Pulmonary artery endothelial cell (primary cell): ENCODE measurements around the gene FOXA2. TPM values are rescaled to one million over a fixed set of nuclear protein-coding genes. Genes with fewer than 3 reads are reported as not detected.

Experiments
- DNase-seq: peaks from one replicate; pipeline ENCODE4 v3.0.0-alpha.2; 2011; ENCODE audit warnings: low read depth, low spot score
- total RNA-seq: library from RNA; depleted of rRNA; stranded (reverse); fragments of >200 nt; gene quantifications from 2 replicates; pipeline ENCODE4 v1.2.3, GENCODE V29; 2014

Gene FOXA2
- total RNA-seq, 1 donor from 2014 or later: not detected

- DNase-seq: no peak
Observed at GRCh38 chr20:22540832-22541231, 43.5 kb downstream of the FOXA2 start.

- DNase-seq: no peak
Observed at GRCh38 chr20:22536956-22537756, 47.2 kb downstream of the FOXA2 start.

- DNase-seq: no peak
Observed at GRCh38 chr20:22536141-22536828, 48.1 kb downstream of the FOXA2 start.

GRCh38 chr20:22535483-22535882, 48.9 kb downstream of the FOXA2 start:
- no peak for DNase-seq

- DNase-seq: no peak
Observed at GRCh38 chr20:22533823-22534751, 50.3 kb downstream of the FOXA2 start.

- DNase-seq: no peak
Observed at GRCh38 chr20:22532598-22532997, 51.8 kb downstream of the FOXA2 start.

- DNase-seq: no peak
Observed at GRCh38 chr20:22531756-22532155, 52.6 kb downstream of the FOXA2 start.

GRCh38 chr20:22531056-22531615, 53.2 kb downstream of the FOXA2 start:
- no peak for DNase-seq
